GM12865 (cell line): ENCODE results near the gene PROCA1.

Experiments
- DNase-seq: peaks from one replicate; pipeline ENCODE4 v3.0.0; 2010; ENCODE audit warnings: low read depth
- H3K4me3 ChIP-seq: 2 replicates; pipeline ENCODE4 v1.5.1; 2011; ENCODE audit warnings: mild to moderate bottlenecking, low read depth, low read length, control low read depth
- CTCF ChIP-seq: IDR thresholded peaks from 2 replicates; pipeline ENCODE4 v1.5.1; 2011; ENCODE audit warnings: low read length, control low read depth, low read depth, inconsistent platforms; ENCODE audit not compliant: insufficient read depth; ENCODE audit errors: missing control alignments

Gene PROCA1

GRCh38 chr17:28707339-28707720 is 4.4 kb downstream of the PROCA1 start:
- H3K4me3 ChIP-seq, result no peak overlapping the region
- TF ChIP-seq CTCF, result no peak
- no peak for DNase-seq

- H3K4me3 ChIP-seq, result no peak overlapping the region
- TF ChIP-seq CTCF, result no peak
- DNase-seq, result no peak
Measured at GRCh38 chr17:28706471-28707338, 5.0 kb downstream of the PROCA1 start.

- no peak for DNase-seq
- no peak overlapping the region for H3K4me3 ChIP-seq
- no peak for TF ChIP-seq CTCF
Measured at GRCh38 chr17:28705728-28706334, 5.9 kb downstream of the PROCA1 start.

- DNase-seq, result no peak
- TF ChIP-seq CTCF, result no peak
- H3K4me3 ChIP-seq, result no peak overlapping the region
Measured at GRCh38 chr17:28705074-28705659, 6.5 kb downstream of the PROCA1 start.

GRCh38 chr17:28704219-28704858 is 7.3 kb downstream of the PROCA1 start:
- DNase-seq, result no peak
- no peak overlapping the region for H3K4me3 ChIP-seq
- TF ChIP-seq CTCF, result no peak

GRCh38 chr17:28703552-28704218 is 8.0 kb downstream of the PROCA1 start:
- H3K4me3 ChIP-seq, result no peak overlapping the region
- TF ChIP-seq CTCF, result no peak
- no peak for DNase-seq
